Measurements from ENCODE around the gene CSRNP2. TPM values are rescaled to one million over a fixed set of nuclear protein-coding genes. Genes with fewer than 3 reads are reported as not detected.

Gene CSRNP2
- total RNA-seq, 4 donors from 2014 or later: 17.3 to 29.5 (median 22.0) TPM

DNA sequence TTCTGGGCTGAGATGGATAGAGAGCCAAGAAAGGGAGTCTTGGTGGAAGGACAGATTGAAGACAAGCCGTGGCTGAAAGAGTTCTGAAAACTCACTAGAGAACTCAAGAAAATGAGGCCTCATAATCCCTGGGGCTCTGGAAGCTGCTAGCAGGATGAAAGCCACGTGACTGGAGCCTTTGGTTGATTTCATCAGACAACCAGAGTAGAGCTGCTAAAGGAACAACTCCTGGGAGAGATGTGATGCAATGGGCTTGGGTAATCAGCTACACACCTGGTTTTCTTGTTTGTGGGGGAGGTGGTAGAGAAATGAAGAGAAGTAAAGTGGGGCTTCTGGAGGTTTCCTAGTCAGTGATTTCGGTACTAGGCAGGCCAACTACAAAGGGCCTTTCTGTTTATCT is 13.4 kb downstream of the CSRNP2 start:
- DNase-seq (peak; percentile 61 to 79), ATAC-seq (peak; percentile 89 to 94)
- H3K27me3 ChIP-seq: no peaks in the 10 kb centered on the region
- TF ChIP-seq, protein P1, sequence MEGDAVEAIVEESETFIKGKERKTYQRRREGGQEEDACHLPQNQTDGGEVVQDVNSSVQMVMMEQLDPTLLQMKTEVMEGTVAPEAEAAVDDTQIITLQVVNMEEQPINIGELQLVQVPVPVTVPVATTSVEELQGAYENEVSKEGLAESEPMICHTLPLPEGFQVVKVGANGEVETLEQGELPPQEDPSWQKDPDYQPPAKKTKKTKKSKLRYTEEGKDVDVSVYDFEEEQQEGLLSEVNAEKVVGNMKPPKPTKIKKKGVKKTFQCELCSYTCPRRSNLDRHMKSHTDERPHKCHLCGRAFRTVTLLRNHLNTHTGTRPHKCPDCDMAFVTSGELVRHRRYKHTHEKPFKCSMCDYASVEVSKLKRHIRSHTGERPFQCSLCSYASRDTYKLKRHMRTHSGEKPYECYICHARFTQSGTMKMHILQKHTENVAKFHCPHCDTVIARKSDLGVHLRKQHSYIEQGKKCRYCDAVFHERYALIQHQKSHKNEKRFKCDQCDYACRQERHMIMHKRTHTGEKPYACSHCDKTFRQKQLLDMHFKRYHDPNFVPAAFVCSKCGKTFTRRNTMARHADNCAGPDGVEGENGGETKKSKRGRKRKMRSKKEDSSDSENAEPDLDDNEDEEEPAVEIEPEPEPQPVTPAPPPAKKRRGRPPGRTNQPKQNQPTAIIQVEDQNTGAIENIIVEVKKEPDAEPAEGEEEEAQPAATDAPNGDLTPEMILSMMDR (IDR thresholded peaks at IDR 0.05 in 4 of 5, conservative IDR thresholded peaks at IDR 0.05 in 1 of 5): no peak
- no peak for TF ChIP-seq POLR2A (IDR thresholded peaks at IDR 0.05)
- peak overlapping the region; percentile 52 to 67 (median 56) for H3K27ac ChIP-seq
- H3K4me3 ChIP-seq: no peak overlapping the region
- no peaks in the 10 kb centered on the region for H3K9me3 ChIP-seq
- peaks cover 0 to 59% of the 10 kb centered on the region in 2 donors for H3K36me3 ChIP-seq
- H3K4me1 ChIP-seq: peaks cover 8 to 13% of the 10 kb centered on the region in 2 donors
- in situ Hi-C loops (cut with MboI; ENCODE audit: low sequenced_read_pairs in 4 of 4) (no loop called here), intact Hi-C loops (cut with DNase I; ENCODE audit: low total_unique reads) (no loop called here)

DNA sequence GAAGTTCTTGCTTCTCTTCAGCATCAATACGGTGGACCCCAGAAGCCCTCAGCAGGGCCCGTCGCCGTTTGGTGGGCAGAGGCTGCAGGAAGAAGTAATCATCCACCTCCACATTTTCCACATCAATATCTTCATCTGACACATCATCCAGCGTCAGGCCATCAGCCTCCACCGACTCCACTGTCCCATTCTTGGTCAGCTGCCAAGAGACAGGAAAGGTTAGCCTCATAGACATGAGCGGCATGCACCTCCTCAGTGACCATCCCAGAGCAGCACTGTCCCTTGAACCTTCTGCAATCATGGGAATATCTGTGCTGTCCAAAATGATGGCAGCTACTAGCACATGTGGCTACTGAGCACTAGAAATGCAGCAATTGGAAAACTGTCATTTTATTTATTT is 15.6 kb downstream of the CSRNP2 start:
- TF ChIP-seq, protein P1 (IDR thresholded peaks at IDR 0.05 in 4 of 5, conservative IDR thresholded peaks at IDR 0.05 in 1 of 5): no peak
- no peak for TF ChIP-seq POLR2A (IDR thresholded peaks at IDR 0.05)
- in situ Hi-C loops (cut with MboI; ENCODE audit: low sequenced_read_pairs in 4 of 4): no loop called here
- Histone ChIP-seq H3K9me3 (no peaks in the 10 kb centered on the region), H3K27ac (no peak overlapping the region), H3K36me3 (peaks cover 0 to 68% of the 10 kb centered on the region in 2 donors), H3K4me3 (no peak overlapping the region), H3K4me1 (peaks cover 0 to 6% of the 10 kb centered on the region in 2 donors), H3K27me3 (no peaks in the 10 kb centered on the region)
- ATAC-seq (no peak), DNase-seq (no peak)
- intact Hi-C loops (cut with DNase I; ENCODE audit: low total_unique reads): no loop called here

DNA sequence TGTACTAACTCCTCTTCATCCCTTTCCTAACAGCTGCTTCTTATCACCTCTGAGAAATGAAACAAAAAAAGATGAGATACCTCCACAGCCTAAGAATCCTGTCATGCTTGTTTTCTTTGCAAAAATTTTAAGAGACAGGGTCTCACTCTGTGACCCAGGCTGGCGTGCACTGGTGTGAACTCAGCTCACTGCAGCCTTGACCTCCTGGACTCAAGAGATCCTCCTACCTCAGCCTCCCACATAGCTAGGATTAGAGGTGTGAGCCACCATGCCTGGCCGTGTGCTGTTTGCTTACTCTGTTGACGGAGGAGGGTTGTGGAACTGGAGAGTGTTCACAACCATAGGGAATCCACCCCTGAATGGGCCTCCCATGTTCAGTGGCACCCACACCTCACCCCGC is 16.2 kb downstream of the CSRNP2 start:
- TF ChIP-seq, protein P1 (IDR thresholded peaks at IDR 0.05 in 4 of 5, conservative IDR thresholded peaks at IDR 0.05 in 1 of 5): no peak
- TF ChIP-seq POLR2A (IDR thresholded peaks at IDR 0.05): no peak
- Histone ChIP-seq H3K4me3 (no peak overlapping the region), H3K36me3 (peaks cover 0 to 70% of the 10 kb centered on the region in 2 donors), H3K4me1 (peaks cover 0 to 6% of the 10 kb centered on the region in 2 donors), H3K9me3 (no peaks in the 10 kb centered on the region), H3K27me3 (no peaks in the 10 kb centered on the region), H3K27ac (no peak overlapping the region)
- in situ Hi-C loops (cut with MboI; ENCODE audit: low sequenced_read_pairs in 4 of 4) (no loop called here), intact Hi-C loops (cut with DNase I; ENCODE audit: low total_unique reads) (no loop called here)
- no peak for ATAC-seq
- no peak for DNase-seq

DNA sequence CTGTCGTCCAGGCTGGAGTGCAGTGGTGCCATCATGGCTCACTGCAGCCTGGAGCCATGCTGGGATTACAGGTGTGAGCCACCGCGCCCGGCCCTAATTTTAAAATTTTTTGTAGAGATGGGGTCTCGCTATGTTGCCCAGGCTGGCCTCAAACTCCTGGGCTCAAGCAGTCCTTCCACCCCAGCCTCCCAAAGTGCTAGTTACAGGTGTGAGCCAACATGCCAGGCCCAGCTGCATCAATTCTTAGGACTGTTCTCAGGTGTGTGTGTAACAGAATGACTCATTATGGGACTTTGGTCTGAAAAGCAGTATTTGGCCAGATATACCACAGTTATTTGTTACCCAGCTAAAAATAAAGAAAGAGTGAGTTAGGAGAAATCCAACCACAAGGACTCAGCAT is 17.9 kb downstream of the CSRNP2 start:
- intact Hi-C loops (cut with DNase I; ENCODE audit: low total_unique reads): no loop called here
- Histone ChIP-seq H3K36me3 (peaks cover 0 to 70% of the 10 kb centered on the region in 2 donors), H3K4me1 (peaks cover 0 to 6% of the 10 kb centered on the region in 2 donors), H3K27me3 (no peaks in the 10 kb centered on the region), H3K9me3 (no peaks in the 10 kb centered on the region), H3K27ac (no peak overlapping the region), H3K4me3 (no peak overlapping the region)
- DNase-seq (no peak), ATAC-seq (no peak)
- TF ChIP-seq, protein P1 (IDR thresholded peaks at IDR 0.05 in 4 of 5, conservative IDR thresholded peaks at IDR 0.05 in 1 of 5): no peak
- TF ChIP-seq POLR2A (IDR thresholded peaks at IDR 0.05): no peak
- in situ Hi-C loops (cut with MboI; ENCODE audit: low sequenced_read_pairs in 4 of 4): no loop called here
